ENCODE data around the gene ADRA2B. TPM values are rescaled to one million over a fixed set of nuclear protein-coding genes. Genes with fewer than 3 reads are reported as not detected.

ADRA2B gene
- total RNA-seq, 1 experiment from 2014 or later = 0.47 TPM

GRCh38 chr2:96143231-96143847 lies 27.0 kb upstream of the ADRA2B start:
- TF ChIP-seq CEBPB (IDR thresholded peaks at IDR 0.05; ENCODE audit: low read depth) (no peak), SRF (IDR thresholded peaks at IDR 0.05; ENCODE audit: low read depth) (no peak), MAX (IDR thresholded peaks at IDR 0.05) (no peak), JUND (IDR thresholded peaks at IDR 0.05) (no peak), EZH2phosphoT487 (IDR thresholded peaks at IDR 0.05; ENCODE audit: borderline replicate concordance) (no peak), TCF7L2 (IDR thresholded peaks at IDR 0.05; ENCODE audit: borderline replicate concordance, extremely low read depth, insufficient read depth, insufficient read length) (no peak), CBX3 (IDR thresholded peaks at IDR 0.05; ENCODE audit: low read depth) (no peak), POLR2AphosphoS5 (IDR thresholded peaks at IDR 0.05; ENCODE audit: low read depth, low read length) (no peak), YY1 (IDR thresholded peaks at IDR 0.05; ENCODE audit: extremely low read depth, insufficient replicate concordance, low read depth, low read length) (no peak), ZNF274 (IDR thresholded peaks at IDR 0.05; ENCODE audit: low read depth, low read length) (no peak), POLR2A (IDR thresholded peaks at IDR 0.05; ENCODE audit: borderline replicate concordance, extremely low read depth, insufficient read depth, insufficient read length) (no peak), ZFX (IDR thresholded peaks at IDR 0.05) (no peak), CTCF (IDR thresholded peaks at IDR 0.05 in 2 of 3, conservative IDR thresholded peaks at IDR 0.05 in 1 of 3; ENCODE audit: borderline replicate concordance in 1 of 3, insufficient read depth in 1 of 3, low read depth in 2 of 3, low read length in 2 of 3) (no peak), SIN3A (IDR thresholded peaks at IDR 0.05; ENCODE audit: low read depth) (no peak), FOSL1 (IDR thresholded peaks at IDR 0.05; ENCODE audit: low read depth) (no peak)
- Histone ChIP-seq H3K9me3 (ENCODE audit: control insufficient read depth in 1 of 2, insufficient read depth in 1 of 2, low read depth in 1 of 2, low read length in 2 of 2) (no peaks in the 10 kb centered on the region), H3K9me2 (ENCODE audit: insufficient read depth) (no peaks in the 10 kb centered on the region), H2AFZ (ENCODE audit: low read depth, low read length, poor library complexity, severe bottlenecking) (no peak overlapping the region), H3K4me2 (ENCODE audit: low read length) (peak overlapping the region; percentile 97), H3K27ac (ENCODE audit: low read depth, low read length) (peak overlapping the region; percentile 92; the same call in 1 of the 2 replicates), H3K9ac (ENCODE audit: low read length) (peak overlapping the region; percentile 98; the same call in 1 of the 2 replicates), H3K79me2 (ENCODE audit: insufficient read depth, low read length) (peaks cover 21% of the 10 kb centered on the region), H4K20me1 (ENCODE audit: insufficient read depth) (no peaks in the 10 kb centered on the region), H3K36me3 (ENCODE audit: control insufficient read depth in 1 of 2, insufficient read depth in 2 of 2, low read length in 2 of 2) (peaks cover 4 to 15% of the 10 kb centered on the region in 2 experiments; a peak in 2 of 4 replicates), H3K4me1 (ENCODE audit: control insufficient read depth in 1 of 2, insufficient read depth in 2 of 2, low read length in 2 of 2) (peaks cover 20 to 51% of the 10 kb centered on the region in 2 experiments), H3K4me3 (replicated peaks in 1 of 2; ENCODE audit: low read depth in 1 of 2, low read length in 2 of 2) (peak overlapping the region; percentile 80 to 93), H3K27me3 (ENCODE audit: insufficient read depth, low read length) (no peaks in the 10 kb centered on the region)
- DNase-seq (ENCODE audit: low read depth, low spot score) (no peak), ATAC-seq (no peak)
- ChIA-PET CTCF (no interaction called here), RAD21 (ENCODE audit: low non-redundant PET in 1 of 2, low total read pairs in 2 of 2, uncharacterized antibody in 2 of 2, unreplicated experiment in 2 of 2) (interaction anchor here in 1 of 2 experiments (1.2 kb wide), 1 partner anchor 31 kb away, joined by 6 read pairs; no protein-coding TSS in a partner anchor), POLR2A (no interaction called here)
- intact Hi-C loops (cut with micrococcal nuclease) = no loop called here
- no TSS peak for BruUV-seq (replicated peaks)

All from HCT116 (cell line).